ENCODE data around the gene MTAP. TPM values are rescaled to one million over a fixed set of nuclear protein-coding genes. Genes with fewer than 3 reads are reported as not detected.

The MTAP gene
- total and polyA plus RNA-seq, 9 of the 15 experiments (the other 6 are each of a cell fraction or from before 2014, with no cell fraction given), result 0.07 TPM; not detected in 8

DNA sequence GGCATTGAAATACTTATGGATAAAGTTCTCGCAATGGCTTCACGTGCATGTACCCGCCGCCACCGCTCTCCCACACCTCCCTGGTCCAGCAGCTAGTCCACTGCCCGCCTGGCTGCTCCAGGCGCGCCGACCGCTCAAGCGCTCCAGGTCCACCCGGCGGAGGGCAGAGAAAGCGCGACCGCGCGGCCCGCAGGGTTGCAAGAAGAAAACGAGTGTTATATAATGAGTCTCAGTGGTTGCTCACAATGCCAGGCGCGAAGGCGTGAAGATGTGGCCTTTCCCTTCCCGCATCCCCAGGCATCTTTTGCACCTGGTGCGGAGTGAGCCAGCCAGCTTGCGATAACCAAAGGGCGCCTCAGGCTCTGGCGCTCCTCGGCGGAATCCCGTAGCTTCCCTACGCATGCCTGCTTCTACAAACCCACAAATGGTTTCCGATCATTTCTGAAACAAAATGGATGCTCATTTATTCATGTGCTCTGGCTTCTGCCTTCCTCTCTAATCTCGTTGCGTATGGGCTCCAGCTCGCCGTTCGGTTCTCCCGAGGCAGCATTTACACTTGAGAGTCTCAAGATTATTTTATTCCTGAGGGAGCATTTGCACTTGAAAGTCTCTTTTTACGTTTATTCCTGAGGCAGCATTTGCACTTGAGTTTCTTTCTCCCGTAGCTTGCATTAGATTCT, 166.0 kb downstream of the MTAP start:
- Histone ChIP-seq H3K9me3 (replicated peaks; ENCODE audit: control insufficient read depth, insufficient read depth, low read depth, low read length) (no peaks in the 10 kb centered on the region), H3K27ac (ENCODE audit: extremely low read depth, low read depth, low read length) (no peak overlapping the region), H3K4me3 (no peak overlapping the region), H2AFZ (ENCODE audit: low read depth, low read length) (no peak overlapping the region), H3K79me2 (ENCODE audit: control insufficient read depth, insufficient read depth, low read length) (no peaks in the 10 kb centered on the region), H3K36me3 (ENCODE audit: control insufficient read depth, insufficient read depth, low read length) (no peaks in the 10 kb centered on the region), H3K9ac (ENCODE audit: insufficient read depth in 1 of 2, low read depth in 2 of 2, low read length in 2 of 2) (no peak overlapping the region), H3K4me1 (replicated peaks in 1 of 2; ENCODE audit: control insufficient read depth in 2 of 2, insufficient read depth in 2 of 2, low read length in 2 of 2) (no peaks in the 10 kb centered on the region), H3K4me2 (ENCODE audit: insufficient read depth, low read length) (no peak overlapping the region), H3K9me1 (ENCODE audit: control insufficient read depth, insufficient read depth, low read length) (no peaks in the 10 kb centered on the region), H4K20me1 (replicated peaks; ENCODE audit: control insufficient read depth, insufficient read depth, low read length) (no peaks in the 10 kb centered on the region), H3K27me3 (ENCODE audit: control insufficient read depth in 2 of 2, insufficient read depth in 2 of 2, low read length in 2 of 2) (no peaks in the 10 kb centered on the region)
- ATAC-seq (no peak), FAIRE-seq (no peak), DNase-seq (ENCODE audit: extremely low read depth in 1 of 4, low spot score in 3 of 4) (no peak)
- CTCF ChIA-PET (ENCODE audit: low intra/inter-chr PET ratio), result no interaction called here
- TF ChIP-seq FOXP4 (CRISPR knock-in tag; IDR thresholded peaks at IDR 0.05; ENCODE audit: borderline replicate concordance), result no peak
- intact Hi-C loops (cut with micrococcal nuclease), result no loop called here
- no CpG with 5 or more reads among the region's 41 CpGs for WGBS (ENCODE audit: insufficient coverage, low coverage, missing lambda C conversion rate)
- POLR2A ChIA-PET, result no interaction called here
- BruUV-seq (replicated peaks), result no TSS peak
- in situ Hi-C loops (cut with MboI), result no loop called here
